Measurements from ENCODE around the gene CYCS. TPM values are rescaled to one million over a fixed set of nuclear protein-coding genes. Genes with fewer than 3 reads are reported as not detected.

Gene CYCS
- total and polyA plus RNA-seq, 10 of the 15 experiments (the other 5 are each of a cell fraction or from before 2014, with no cell fraction given) = 113 to 952 (median 356) TPM

DNA sequence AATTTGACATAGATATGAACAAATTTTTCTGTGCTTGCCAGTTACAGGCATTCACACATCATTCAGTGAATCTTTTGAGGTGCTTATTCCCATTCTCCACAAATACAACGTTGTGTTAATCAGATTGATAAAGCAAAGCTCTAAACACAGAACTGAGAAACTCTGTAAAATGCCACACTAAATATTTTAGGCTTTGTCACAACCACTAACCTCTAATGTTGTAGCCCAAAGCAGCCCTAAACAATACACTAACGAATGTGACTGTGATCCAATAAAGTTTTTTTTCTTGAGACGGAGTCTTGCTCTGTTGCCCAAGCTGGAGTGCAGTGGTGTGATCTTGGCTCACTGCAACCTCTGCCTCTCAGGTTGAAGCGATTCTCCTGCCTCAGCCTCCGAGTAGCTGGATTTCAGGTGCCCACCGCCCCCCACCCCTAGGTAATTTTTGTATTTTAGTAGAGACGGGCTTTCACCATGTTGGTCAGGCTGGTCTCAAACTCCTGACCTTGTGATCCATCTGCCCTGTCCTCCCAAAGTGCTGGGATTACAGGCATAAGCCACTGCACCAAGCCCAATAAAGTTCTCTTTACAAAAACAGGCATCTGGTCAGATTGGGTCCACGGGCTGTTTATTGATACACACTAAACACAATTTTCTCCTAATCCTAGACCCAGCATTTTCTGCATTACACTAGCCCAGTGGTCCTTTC, 6.9 kb downstream of the CYCS start (continued):
- TF ChIP-seq IKZF2 (IDR thresholded peaks at IDR 0.05) (peak; percentile 71 to 79), MEF2A (IDR thresholded peaks at IDR 0.05; ENCODE audit: insufficient read depth, low read depth, low read length) (no peak)

DNA sequence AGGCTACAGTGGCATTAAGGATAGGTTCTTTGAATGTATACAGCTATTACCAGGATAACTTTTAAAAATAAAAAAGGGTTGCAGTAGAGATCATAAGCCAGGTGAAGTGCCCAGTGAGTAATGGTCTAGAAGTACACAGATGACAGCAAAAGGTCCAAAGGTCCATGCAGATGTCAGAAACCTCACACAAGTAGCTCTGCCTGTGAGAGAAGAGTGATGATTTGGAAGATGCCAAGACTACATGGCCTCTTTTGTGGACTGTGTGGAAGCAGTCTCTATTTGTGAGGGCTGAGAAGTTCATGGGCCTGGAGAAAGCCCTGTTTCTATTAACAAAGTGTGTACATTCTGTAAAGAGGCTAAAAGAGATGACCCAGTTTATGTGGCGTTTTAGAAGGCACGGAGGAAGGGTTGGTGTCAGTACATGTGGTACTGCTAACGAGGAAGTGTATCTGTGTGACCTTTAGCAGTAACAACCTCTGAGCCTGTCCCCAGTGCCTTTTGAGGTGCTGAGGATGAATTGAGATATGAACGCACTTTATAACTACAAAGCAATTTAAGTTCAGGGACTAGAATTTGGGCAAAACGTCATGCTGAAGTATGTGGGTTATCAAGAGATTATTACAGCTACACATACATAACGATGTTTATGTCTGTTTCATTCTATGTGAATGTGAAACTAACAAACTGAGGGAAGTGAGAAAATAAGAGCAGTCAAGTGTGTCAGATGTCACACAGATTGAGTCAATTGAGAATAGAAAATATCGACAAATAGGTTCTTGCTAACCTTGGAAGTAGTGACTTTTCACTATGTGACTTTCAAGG, 7.6 kb downstream of the CYCS start:
- DNase-seq (ENCODE audit: low read depth, low spot score) (peak; percentile 91), FAIRE-seq (peak; percentile 89), ATAC-seq (peak; percentile 87)
- in situ Hi-C loops (cut with MboI) (no loop called here), intact Hi-C loops (cut with micrococcal nuclease; ENCODE audit: unreplicated experiment) (no loop called here)
- ChIA-PET RAD21 (ENCODE audit: unreplicated experiment) (interaction anchor here (1.0 to 2.3 kb wide), 7 partner anchors 8 to 296 kb away, joined by 3 to 9 read pairs (median 4); partner anchors contain the start of gene CYCS), CTCF (interaction anchor here (0.7 to 6.8 kb wide), 10 partner anchors 9 to 399 kb away, joined by 3 to 46 read pairs (median 4); no protein-coding TSS in a partner anchor), POLR2A (interaction anchor here (0.5 to 2.9 kb wide), 6 partner anchors 8 to 1172 kb away, joined by 3 to 12 read pairs (median 4); partner anchors contain the start of gene CYCS), SMC1A (ENCODE audit: uncharacterized antibody, unreplicated experiment) (interaction anchor here (1.0 to 4.5 kb wide), 12 partner anchors 8 to 362 kb away, joined by 3 to 31 read pairs (median 4); partner anchors contain the start of gene CYCS)
- no peaks in the 10 kb centered on the region for H3K27me3 ChIP-seq (replicated peaks in 1 of 2; ENCODE audit: control insufficient read depth in 2 of 2, insufficient read depth in 2 of 2, low read length in 1 of 2)
- H3K36me3 ChIP-seq (ENCODE audit: control insufficient read depth in 2 of 2, insufficient read depth in 2 of 2, low read length in 1 of 2) = peaks cover 6 to 20% of the 10 kb centered on the region in 2 experiments
- BruUV-seq (replicated peaks) = no TSS peak
- H3K9me3 ChIP-seq (replicated peaks; ENCODE audit: control insufficient read depth, insufficient read depth, low read length) = no peaks in the 10 kb centered on the region; the same call in 1 of the 3 replicates
- under 1% methylated on average over 7 of the region's 7 CpGs for WGBS (ENCODE audit: insufficient coverage, insufficient replicate concordance, low lambda C conversion rate, missing lambda C conversion rate)
- peaks cover 43% of the 10 kb centered on the region for H3K4me1 ChIP-seq (ENCODE audit: control insufficient read depth, insufficient read depth, low read length)
- H2AFZ ChIP-seq (ENCODE audit: control insufficient read depth, low read depth, low read length) = peak overlapping the region; percentile 63
- no peaks in the 10 kb centered on the region for H4K20me1 ChIP-seq (ENCODE audit: control insufficient read depth, insufficient read depth)
- H3K27ac ChIP-seq (ENCODE audit: control insufficient read depth, insufficient read depth) = peak overlapping the region; percentile 90
- H3K9ac ChIP-seq (ENCODE audit: control insufficient read depth, insufficient read depth, low read length) = peak overlapping the region; percentile 59
- H3K4me2 ChIP-seq (ENCODE audit: control insufficient read depth, insufficient read depth) = peak overlapping the region; percentile 88
- H3K79me2 ChIP-seq (ENCODE audit: control insufficient read depth, insufficient read depth, low read length) = peaks cover 21% of the 10 kb centered on the region
- H3K4me3 ChIP-seq = peak overlapping the region; percentile 45
- TF ChIP-seq SPI1 (IDR thresholded peaks at IDR 0.05; ENCODE audit: borderline replicate concordance, insufficient read depth, low read depth, low read length) = peak; percentile 88
- TF ChIP-seq, protein P1, sequence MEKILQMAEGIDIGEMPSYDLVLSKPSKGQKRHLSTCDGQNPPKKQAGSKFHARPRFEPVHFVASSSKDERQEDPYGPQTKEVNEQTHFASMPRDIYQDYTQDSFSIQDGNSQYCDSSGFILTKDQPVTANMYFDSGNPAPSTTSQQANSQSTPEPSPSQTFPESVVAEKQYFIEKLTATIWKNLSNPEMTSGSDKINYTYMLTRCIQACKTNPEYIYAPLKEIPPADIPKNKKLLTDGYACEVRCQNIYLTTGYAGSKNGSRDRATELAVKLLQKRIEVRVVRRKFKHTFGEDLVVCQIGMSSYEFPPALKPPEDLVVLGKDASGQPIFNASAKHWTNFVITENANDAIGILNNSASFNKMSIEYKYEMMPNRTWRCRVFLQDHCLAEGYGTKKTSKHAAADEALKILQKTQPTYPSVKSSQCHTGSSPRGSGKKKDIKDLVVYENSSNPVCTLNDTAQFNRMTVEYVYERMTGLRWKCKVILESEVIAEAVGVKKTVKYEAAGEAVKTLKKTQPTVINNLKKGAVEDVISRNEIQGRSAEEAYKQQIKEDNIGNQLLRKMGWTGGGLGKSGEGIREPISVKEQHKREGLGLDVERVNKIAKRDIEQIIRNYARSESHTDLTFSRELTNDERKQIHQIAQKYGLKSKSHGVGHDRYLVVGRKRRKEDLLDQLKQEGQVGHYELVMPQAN (conservative IDR thresholded peaks at IDR 0.05) = peak; percentile 47; the same call in 1 of the 2 replicates
- peak; percentile 87; the same call in 1 of the 2 replicates for TF ChIP-seq DPF2 (IDR thresholded peaks at IDR 0.05)
- peak; percentile 80; the same call in 1 of the 2 replicates for TF ChIP-seq PML (IDR thresholded peaks at IDR 0.05; ENCODE audit: low read length)
- peak; percentile 78; the same call in 1 of the 2 replicates for TF ChIP-seq ATF7 (IDR thresholded peaks at IDR 0.05; ENCODE audit: low read depth)
- TF ChIP-seq MEF2A (IDR thresholded peaks at IDR 0.05; ENCODE audit: insufficient read depth, low read depth, low read length) = 0 out of 2 replicates have a peak, but pooled peaks have one; percentile 14
- peak; percentile 45; the same call in 1 of the 2 replicates for TF ChIP-seq CREM (IDR thresholded peaks at IDR 0.05; ENCODE audit: low read depth)
- TF ChIP-seq BACH1 (IDR thresholded peaks at IDR 0.05; ENCODE audit: borderline replicate concordance) = peak; percentile 57; the same call in 1 of the 2 replicates
- TF ChIP-seq IKZF2 (IDR thresholded peaks at IDR 0.05) = peak in 1 of 2 experiments; percentile 75; a peak in 2 of 4 replicates
- TF ChIP-seq IKZF1 (conservative IDR thresholded peaks at IDR 0.05) = peak; percentile 77
- TF ChIP-seq ZBED1 (IDR thresholded peaks at IDR 0.05; ENCODE audit: borderline replicate concordance) = peak; percentile 58; the same call in 1 of the 2 replicates
- no peak for TF ChIP-seq YBX1 (IDR thresholded peaks at IDR 0.05)
- no peak for TF ChIP-seq NRF1 (conservative IDR thresholded peaks at IDR 0.05; ENCODE audit: low read depth, low read length)
- TF ChIP-seq PAX8 (IDR thresholded peaks at IDR 0.05) = peak; percentile 26; the same call in 1 of the 2 replicates
- TF ChIP-seq MTA3 (IDR thresholded peaks at IDR 0.05; ENCODE audit: borderline replicate concordance, low read length) = peak; percentile 69; the same call in 1 of the 2 replicates
- peak; percentile 70; the same call in 1 of the 2 replicates for TF ChIP-seq IRF4 (IDR thresholded peaks at IDR 0.05; ENCODE audit: low read depth, low read length)
- TF ChIP-seq, protein P2, sequence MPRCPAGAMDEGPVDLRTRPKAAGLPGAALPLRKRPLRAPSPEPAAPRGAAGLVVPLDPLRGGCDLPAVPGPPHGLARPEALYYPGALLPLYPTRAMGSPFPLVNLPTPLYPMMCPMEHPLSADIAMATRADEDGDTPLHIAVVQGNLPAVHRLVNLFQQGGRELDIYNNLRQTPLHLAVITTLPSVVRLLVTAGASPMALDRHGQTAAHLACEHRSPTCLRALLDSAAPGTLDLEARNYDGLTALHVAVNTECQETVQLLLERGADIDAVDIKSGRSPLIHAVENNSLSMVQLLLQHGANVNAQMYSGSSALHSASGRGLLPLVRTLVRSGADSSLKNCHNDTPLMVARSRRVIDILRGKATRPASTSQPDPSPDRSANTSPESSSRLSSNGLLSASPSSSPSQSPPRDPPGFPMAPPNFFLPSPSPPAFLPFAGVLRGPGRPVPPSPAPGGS (IDR thresholded peaks at IDR 0.05; ENCODE audit: borderline replicate concordance, insufficient read depth, low read depth, low read length, poor library complexity, severe bottlenecking) = peak; percentile 61
